HEK293 (cell line): ENCODE measurements around the gene CYTH3.

Experiments used
- CTCF ChIA-PET: fragments of 350-600 bp; formaldehyde crosslinking; extraction: SDS; loops from one replicate; lab custom pipeline; 2021; ENCODE audit warnings: antibody characterized with exemption; lab: Yijun Ruan, JAX
- POLR2A ChIA-PET: fragments of 300-600 bp; formaldehyde crosslinking; extraction: SDS; loops from one replicate; lab custom pipeline; 2020; ENCODE audit warnings: antibody characterized with exemption, inconsistent platforms; lab: Yijun Ruan, JAX
- H3K27ac ChIP-seq: fragments of 200-500 bp; sonication (Bioruptor generic); 2 replicates; pipeline ENCODE4 v1.5.1; 2014; ENCODE audit warnings: low read depth, low read length, control low read depth, inconsistent platforms; ENCODE audit errors: extremely low read depth
- H3K36me3 ChIP-seq, 2 experiments: fragments of 200-500 bp in 1 of 2; sonication (Bioruptor generic) in 1 of 2; 1 replicate in 1 of 2; 2 replicates in 1 of 2; pipeline ENCODE4 v1.5.1; 2014 to 2017; ENCODE audit warnings: inconsistent platforms in 2 of 2, low read length in 2 of 2; ENCODE audit not compliant: control insufficient read depth in 2 of 2, insufficient read depth in 1 of 2
- H3K4me1 ChIP-seq: fragments of 200-500 bp; sonication (Bioruptor generic); 2 replicates; pipeline ENCODE4 v1.5.1; 2014; ENCODE audit warnings: mild to moderate bottlenecking, low read length, inconsistent platforms; ENCODE audit not compliant: control insufficient read depth, insufficient read depth
- H3K4me3 ChIP-seq: 2 replicates; pipeline ENCODE4 v1.5.1; 2011; ENCODE audit warnings: low read depth, mild to moderate bottlenecking, control low read depth, low read length, moderate library complexity
- H3K9me3 ChIP-seq: fragments of 200-500 bp; sonication (Bioruptor generic); 2 replicates; pipeline ENCODE4 v1.5.1; 2014; ENCODE audit warnings: low read depth, low read length, inconsistent platforms; ENCODE audit not compliant: control insufficient read depth, insufficient read depth
- FEZF1 ChIP-seq: fragments of 450-650 bp; formaldehyde crosslinking; IDR thresholded peaks from 2 replicates; pipeline ENCODE4 v1.5.1; 2016; ENCODE audit warnings: missing biosample characterization, missing genetic modification characterization
- GLI2 ChIP-seq: fragments of 450-650 bp; formaldehyde crosslinking; IDR thresholded peaks from 2 replicates; pipeline ENCODE4; 2017; ENCODE audit warnings: missing biosample characterization, missing genetic modification characterization, low read depth, borderline replicate concordance
- GLIS2 ChIP-seq: fragments of 450-650 bp; formaldehyde crosslinking; IDR thresholded peaks from 2 replicates; pipeline ENCODE4 v1.5.1; 2016; ENCODE audit warnings: missing biosample characterization, missing genetic modification characterization
- OSR2 ChIP-seq: fragments of 450-650 bp; formaldehyde crosslinking; IDR thresholded peaks from 2 replicates; pipeline ENCODE4 v1.5.1; 2016; ENCODE audit warnings: missing biosample characterization, missing genetic modification characterization
- PRDM6 ChIP-seq: fragments of 450-650 bp; formaldehyde crosslinking; IDR thresholded peaks from 2 replicates; pipeline ENCODE4 v1.5.1; 2017; ENCODE audit warnings: missing biosample characterization, missing genetic modification characterization
- SCRT2 ChIP-seq: fragments of 450-650 bp; formaldehyde crosslinking; IDR thresholded peaks from 2 replicates; pipeline ENCODE4 v1.5.1; 2016; ENCODE audit warnings: missing biosample characterization, missing genetic modification characterization
- TCF7L2 ChIP-seq: IDR thresholded peaks from 2 replicates; pipeline ENCODE4 v1.6.1; 2011; ENCODE audit warnings: low read depth, mild to moderate bottlenecking, inconsistent platforms, low read length, moderate library complexity, borderline replicate concordance
- ZFP37 ChIP-seq: fragments of 450-650 bp; formaldehyde crosslinking; IDR thresholded peaks from 2 replicates; pipeline ENCODE4 v1.5.1; 2016; ENCODE audit warnings: missing biosample characterization, missing genetic modification characterization
- ZNF121 ChIP-seq: fragments of 450-650 bp; formaldehyde crosslinking; IDR thresholded peaks from 2 replicates; pipeline ENCODE4 v1.5.1; 2016; ENCODE audit warnings: missing biosample characterization, missing genetic modification characterization
- ZNF202 ChIP-seq: fragments of 450-650 bp; formaldehyde crosslinking; IDR thresholded peaks from 2 replicates; pipeline ENCODE4 v1.5.1; 2016; ENCODE audit warnings: missing biosample characterization, missing genetic modification characterization, borderline replicate concordance
- ZNF239 ChIP-seq: fragments of 450-650 bp; formaldehyde crosslinking; IDR thresholded peaks from 2 replicates; pipeline ENCODE4 v1.5.1; 2016; ENCODE audit warnings: missing biosample characterization, missing genetic modification characterization
- ZNF274 ChIP-seq, 2 experiments: fragments of 200-500 bp in 1 of 2; fragments of 450-650 bp in 1 of 2; sonication (Bioruptor generic) in 1 of 2; formaldehyde crosslinking in 1 of 2; IDR thresholded peaks; 2 replicates each; pipeline versions ENCODE4 v1.5.1 to v1.6.1; 2014 to 2016; ENCODE audit warnings: borderline replicate concordance in 1 of 2, inconsistent platforms in 1 of 2, low read length in 1 of 2, missing biosample characterization in 1 of 2, missing genetic modification characterization in 1 of 2
- ZNF292 ChIP-seq: fragments of 450-650 bp; formaldehyde crosslinking; IDR thresholded peaks from 2 replicates; pipeline ENCODE4 v1.5.1; 2016; ENCODE audit warnings: low read depth, missing biosample characterization, missing genetic modification characterization, borderline replicate concordance
- ZNF311 ChIP-seq: fragments of 450-650 bp; formaldehyde crosslinking; IDR thresholded peaks from 2 replicates; pipeline ENCODE4 v1.5.1; 2017; ENCODE audit warnings: missing biosample characterization, missing genetic modification characterization, borderline replicate concordance
- ZNF324 ChIP-seq: fragments of 450-650 bp; formaldehyde crosslinking; IDR thresholded peaks from 2 replicates; pipeline ENCODE4 v1.5.1; 2016; ENCODE audit warnings: missing biosample characterization, missing genetic modification characterization
- ZNF341 ChIP-seq: fragments of 450-650 bp; formaldehyde crosslinking; IDR thresholded peaks from 2 replicates; pipeline ENCODE4; 2016; ENCODE audit warnings: low read depth, missing biosample characterization, missing genetic modification characterization
- ZNF394 ChIP-seq: fragments of 450-650 bp; formaldehyde crosslinking; IDR thresholded peaks from 2 replicates; pipeline ENCODE4 v1.5.1; 2016; ENCODE audit warnings: missing biosample characterization, missing genetic modification characterization, mild to moderate bottlenecking, moderate library complexity, borderline replicate concordance
- ZNF404 ChIP-seq: fragments of 450-650 bp; formaldehyde crosslinking; IDR thresholded peaks from 2 replicates; pipeline ENCODE4 v1.5.1; 2017; ENCODE audit warnings: missing biosample characterization, missing genetic modification characterization
- ZNF513 ChIP-seq: fragments of 450-650 bp; IDR thresholded peaks from 2 replicates; pipeline ENCODE4 v1.5.1; 2018; ENCODE audit warnings: missing biosample characterization, missing genetic modification characterization
- ZNF560 ChIP-seq: fragments of 450-650 bp; formaldehyde crosslinking; IDR thresholded peaks from 2 replicates; pipeline ENCODE4 v1.5.1; 2017; ENCODE audit warnings: missing biosample characterization, missing genetic modification characterization, borderline replicate concordance
- ZNF561 ChIP-seq: fragments of 450-650 bp; IDR thresholded peaks from 2 replicates; pipeline ENCODE4 v1.5.1; 2018; ENCODE audit warnings: missing biosample characterization, missing genetic modification characterization, borderline replicate concordance
- ZNF585B ChIP-seq: fragments of 450-650 bp; formaldehyde crosslinking; IDR thresholded peaks from 2 replicates; pipeline ENCODE4 v1.5.1; 2016; ENCODE audit warnings: missing biosample characterization, missing genetic modification characterization
- ZNF610 ChIP-seq: fragments of 450-650 bp; formaldehyde crosslinking; IDR thresholded peaks from 2 replicates; pipeline ENCODE4 v1.5.1; 2016; ENCODE audit warnings: missing biosample characterization, missing genetic modification characterization, borderline replicate concordance
- ZNF623 ChIP-seq: fragments of 450-650 bp; formaldehyde crosslinking; IDR thresholded peaks from 2 replicates; pipeline ENCODE4 v1.5.1; 2016; ENCODE audit warnings: missing biosample characterization, missing genetic modification characterization
- ZNF664 ChIP-seq: fragments of 450-650 bp; formaldehyde crosslinking; IDR thresholded peaks from 2 replicates; pipeline ENCODE4 v1.5.1; 2016; ENCODE audit warnings: missing biosample characterization, missing genetic modification characterization
- ZNF791 ChIP-seq: fragments of 450-650 bp; formaldehyde crosslinking; IDR thresholded peaks from 2 replicates; pipeline ENCODE4 v1.5.1; 2016; ENCODE audit warnings: missing biosample characterization, missing genetic modification characterization
- ZNF837 ChIP-seq: fragments of 450-650 bp; formaldehyde crosslinking; IDR thresholded peaks from 2 replicates; pipeline ENCODE4 v1.5.1; 2016; ENCODE audit warnings: missing biosample characterization, missing genetic modification characterization
- ZNF843 ChIP-seq: fragments of 450-650 bp; formaldehyde crosslinking; IDR thresholded peaks from 2 replicates; pipeline ENCODE4 v1.5.1; 2016; ENCODE audit warnings: missing biosample characterization, missing genetic modification characterization
- ZSCAN18 ChIP-seq: fragments of 450-650 bp; formaldehyde crosslinking; IDR thresholded peaks from 2 replicates; pipeline ENCODE4 v1.5.1; 2016; ENCODE audit warnings: missing biosample characterization, missing genetic modification characterization
- ZSCAN23 ChIP-seq: fragments of 450-650 bp; formaldehyde crosslinking; IDR thresholded peaks from 2 replicates; pipeline ENCODE4 v1.5.1; 2016; ENCODE audit warnings: missing biosample characterization, missing genetic modification characterization

Gene CYTH3

GRCh38 chr7:6252341-6252746, 20.1 kb downstream of the CYTH3 start:
- peak; percentile 47 for TF ChIP-seq SCRT2 (tag by site-specific recombination)
- TF ChIP-seq ZNF664 (tag by site-specific recombination): no peak
- no peak for TF ChIP-seq ZNF585B (tag by site-specific recombination)
- no peak for TF ChIP-seq ZFP37 (tag by site-specific recombination)
- no peak overlapping the region for H3K4me3 ChIP-seq
- no peaks in the 10 kb centered on the region for H3K9me3 ChIP-seq
- ChIA-PET CTCF (no interaction called here), POLR2A (no interaction called here)
- H3K27ac ChIP-seq: no peak overlapping the region
- peaks cover 8% of the 10 kb centered on the region; the same call in 1 of the 2 replicates for H3K4me1 ChIP-seq
- H3K36me3 ChIP-seq: no peaks in the 10 kb centered on the region

GRCh38 chr7:6251653-6252052, 20.8 kb downstream of the CYTH3 start:
- CTCF ChIA-PET: interaction anchor here (1.7 kb wide), 1 partner anchor 18 kb away, joined by 5 read pairs; no protein-coding TSS in a partner anchor
- H3K27ac ChIP-seq: no peak overlapping the region
- TF ChIP-seq ZNF324 (no peak), TCF7L2 (peak; percentile 79; the same call in 1 of the 2 replicates), ZSCAN18 (tag by site-specific recombination) (no peak), ZNF404 (no peak), ZNF560 (tag by site-specific recombination) (no peak), ZNF561 (tag by site-specific recombination) (no peak), PRDM6 (peak; percentile 90), ZNF837 (tag by site-specific recombination) (no peak), FEZF1 (tag by site-specific recombination) (peak; percentile 57), ZNF394 (tag by site-specific recombination) (no peak), GLIS2 (tag by site-specific recombination) (no peak), ZNF513 (no peak), ZNF311 (tag by site-specific recombination) (no peak), ZSCAN23 (tag by site-specific recombination) (no peak), ZNF341 (no peak), ZNF121 (tag by site-specific recombination) (no peak), ZNF239 (tag by site-specific recombination) (no peak), ZNF292 (tag by site-specific recombination) (no peak), ZNF791 (no peak), ZNF843 (peak; percentile 56; the same call in 1 of the 2 replicates), GLI2 (tag by site-specific recombination) (0 out of 2 replicates have a peak, but pooled peaks have one; percentile 22), OSR2 (peak; percentile 19; the same call in 1 of the 2 replicates), ZNF610 (tag by site-specific recombination) (no peak), ZNF623 (tag by site-specific recombination) (no peak), ZNF202 (tag by site-specific recombination) (no peak), ZNF274 (IDR thresholded peaks at IDR 0.05; ENCODE audit: low read length) (no peak), ZNF274 (tag by site-specific recombination; IDR thresholded peaks at IDR 0.05; ENCODE audit: borderline replicate concordance) (no peak)

More at GRCh38 chr7:6251653-6252052, 20.8 kb downstream of the CYTH3 start:
- peaks cover 13% of the 10 kb centered on the region; the same call in 1 of the 2 replicates for H3K4me1 ChIP-seq
- no peaks in the 10 kb centered on the region for H3K9me3 ChIP-seq
- H3K4me3 ChIP-seq: no peak overlapping the region
- POLR2A ChIA-PET: no interaction called here
- no peaks in the 10 kb centered on the region for H3K36me3 ChIP-seq
